NCI-H2107 treated with DMSO at 0.1 percent for 48 hours (cell line): Measurements from ENCODE around the gene SLC46A3.
A peak's percentile ranks its signal among the peaks of the same experiment; 100 is the strongest.
"Not testable (repeated sequence)": the region's sequence is repeated elsewhere in the genome, so short reads cannot be mapped to it uniquely, and the experiment has no call there.

Experiments used
- DNase-seq: peaks from one replicate; lab custom pipeline; 2025; ENCODE audit not compliant: unreplicated experiment; lab: John Stamatoyannopoulos, UW

The SLC46A3 gene

DNA sequence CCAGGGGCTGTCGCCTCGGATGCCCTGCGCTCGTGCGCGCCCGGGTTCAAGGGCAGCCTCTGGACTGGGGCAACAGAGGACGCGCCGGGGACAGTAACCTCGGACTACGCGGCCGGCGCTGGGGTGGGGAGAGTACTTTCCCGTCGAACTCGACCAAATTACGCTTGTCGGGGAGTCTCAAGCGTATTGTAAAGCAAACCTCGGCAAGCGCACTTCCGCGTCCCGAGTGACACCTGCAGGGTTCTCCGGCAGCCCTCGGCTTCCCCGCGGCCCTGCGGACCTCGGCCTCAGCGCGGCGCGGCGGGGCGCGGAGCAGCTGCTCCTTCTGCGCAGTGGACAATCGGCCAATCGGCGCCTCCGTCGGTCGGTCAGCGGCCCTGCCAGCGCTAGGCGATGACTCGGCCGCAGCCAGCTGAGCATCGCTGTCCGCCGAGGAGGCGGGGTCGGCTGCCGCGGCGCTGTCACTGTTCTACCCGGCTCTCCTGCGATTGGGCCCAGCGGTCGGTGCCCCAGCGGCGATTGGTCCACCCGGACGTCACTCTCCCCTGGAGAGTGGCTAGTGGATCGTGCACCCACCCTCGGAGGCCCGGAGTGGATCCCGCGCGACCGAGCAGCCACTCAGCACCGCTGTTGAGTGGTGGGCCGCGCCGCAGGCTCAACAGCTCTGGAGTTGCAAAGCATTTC lies at the start of gene SLC46A3:
SLC46A3 (minus strand) TSS at position 428 of the 684 bp plus-strand sequence. CDS start 972 bp downstream, outside the sequence.
- DNase-seq, result peak; percentile 32

DNA sequence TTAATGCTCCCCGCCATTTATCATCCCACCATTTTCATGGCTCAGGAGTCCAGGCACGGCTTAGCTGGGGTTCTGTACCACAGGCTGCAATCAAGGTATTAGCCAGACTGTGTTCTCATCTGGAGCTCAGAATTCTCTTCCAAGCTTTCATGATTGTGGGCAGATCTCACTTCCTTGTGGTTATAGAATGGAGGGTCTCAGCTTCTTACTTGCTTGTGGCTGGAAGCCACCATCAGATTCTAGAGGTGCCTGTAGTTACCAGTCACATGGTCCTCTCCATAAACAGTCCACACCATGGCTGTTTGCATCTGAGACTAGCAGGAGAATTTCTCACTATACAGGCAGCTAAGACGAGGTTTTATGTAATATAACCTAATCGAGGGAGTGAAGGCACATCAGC lies 45.1 kb upstream of the SLC46A3 start:
- no peak for DNase-seq

DNA sequence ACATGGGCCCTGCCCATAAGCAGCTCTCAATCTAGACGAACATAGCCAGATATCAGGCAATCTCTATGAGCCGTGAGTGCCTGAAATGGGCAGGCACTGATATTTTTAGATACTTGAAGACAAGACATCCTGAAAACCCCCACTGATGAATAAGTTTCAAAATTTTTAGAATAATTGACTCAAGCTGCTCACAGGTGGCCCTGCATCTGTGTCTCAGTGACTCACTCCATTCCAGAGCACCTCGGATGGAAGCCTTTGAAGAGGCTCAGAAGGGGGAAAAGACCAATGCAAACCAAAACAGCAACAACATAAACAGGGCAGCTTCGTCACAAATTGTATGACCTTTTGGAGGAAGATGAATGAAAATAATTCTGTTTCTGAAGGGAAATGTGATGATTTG lies 42.8 kb upstream of the SLC46A3 start:
- DNase-seq, result no peak

DNA sequence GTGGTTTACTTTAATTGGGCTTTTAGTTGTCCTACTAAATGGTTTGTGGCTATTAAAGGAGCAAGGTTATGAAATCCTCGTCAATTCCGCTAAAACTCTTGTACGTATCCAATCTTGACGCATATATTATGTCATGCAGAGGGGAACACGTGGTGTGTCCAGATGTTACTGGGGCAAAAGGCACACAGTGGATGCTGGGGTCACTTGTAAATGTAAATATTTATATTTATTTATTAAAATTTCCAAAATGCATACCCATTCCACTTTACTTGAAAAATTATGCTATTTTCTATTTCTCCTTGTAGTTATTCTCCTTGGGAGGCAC lies 36.7 kb upstream of the SLC46A3 start:
- no peak for DNase-seq

DNA sequence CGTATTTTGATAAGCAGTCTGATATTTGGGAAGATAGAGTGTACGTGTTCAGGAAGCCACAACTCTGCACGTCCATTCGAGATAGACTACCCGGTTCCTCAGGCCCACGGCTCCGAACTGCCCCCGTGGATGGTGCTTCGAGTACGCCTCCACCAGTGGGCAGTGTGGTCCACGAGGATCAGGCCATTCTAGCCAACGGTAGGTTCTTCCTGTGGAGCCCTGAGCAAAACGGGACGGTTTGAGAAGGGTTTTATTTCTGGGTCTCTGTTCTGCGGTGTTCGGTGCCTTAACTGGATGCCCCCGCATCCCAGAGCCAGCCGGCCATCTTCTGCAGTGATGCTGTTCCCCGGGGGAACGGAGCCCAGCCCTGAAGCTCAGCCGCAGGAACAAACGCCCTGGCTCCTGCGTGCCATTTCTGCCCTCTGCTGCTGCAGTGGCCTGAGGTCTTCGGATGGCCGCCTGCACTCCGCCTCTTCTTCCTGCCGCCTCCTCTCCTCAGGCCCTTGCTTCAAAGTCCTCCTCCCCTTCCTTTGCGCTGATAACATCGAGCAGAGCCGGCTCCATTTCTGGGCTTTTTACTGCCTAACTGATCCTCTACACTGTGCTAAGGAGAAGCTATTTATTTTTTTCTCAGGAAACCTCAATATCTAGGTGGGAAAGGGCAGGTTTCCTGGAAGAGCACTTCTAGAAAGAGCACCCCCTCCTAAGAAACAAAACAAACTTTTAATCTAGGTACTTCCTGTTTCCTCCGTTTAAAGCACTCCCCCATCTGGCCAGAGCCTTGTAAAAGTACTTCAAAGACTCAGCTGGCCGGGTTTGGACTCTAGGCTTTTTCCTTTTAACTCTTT lies 36.2 kb upstream of the SLC46A3 start:
- DNase-seq, result no peak

DNA sequence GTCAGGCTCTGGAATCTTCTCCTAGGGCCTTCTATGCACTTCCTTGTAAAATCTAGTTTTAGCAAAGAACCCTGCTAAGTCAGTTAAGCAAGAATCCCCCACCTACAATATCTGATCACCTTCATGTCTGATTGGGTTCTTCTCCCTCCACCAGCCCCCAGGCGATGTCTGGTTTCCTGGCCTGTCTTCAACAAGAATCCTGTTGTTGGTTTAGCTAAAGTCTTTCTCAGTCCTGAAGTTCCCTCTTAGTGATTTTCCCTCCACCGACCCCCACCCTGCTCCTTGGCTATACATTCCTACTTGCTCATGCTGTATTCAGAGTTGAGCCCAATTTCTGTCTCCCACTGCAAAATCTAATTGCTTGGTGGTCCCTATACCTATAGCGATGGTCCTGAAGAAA lies 35.2 kb upstream of the SLC46A3 start:
- no peak for DNase-seq

DNA sequence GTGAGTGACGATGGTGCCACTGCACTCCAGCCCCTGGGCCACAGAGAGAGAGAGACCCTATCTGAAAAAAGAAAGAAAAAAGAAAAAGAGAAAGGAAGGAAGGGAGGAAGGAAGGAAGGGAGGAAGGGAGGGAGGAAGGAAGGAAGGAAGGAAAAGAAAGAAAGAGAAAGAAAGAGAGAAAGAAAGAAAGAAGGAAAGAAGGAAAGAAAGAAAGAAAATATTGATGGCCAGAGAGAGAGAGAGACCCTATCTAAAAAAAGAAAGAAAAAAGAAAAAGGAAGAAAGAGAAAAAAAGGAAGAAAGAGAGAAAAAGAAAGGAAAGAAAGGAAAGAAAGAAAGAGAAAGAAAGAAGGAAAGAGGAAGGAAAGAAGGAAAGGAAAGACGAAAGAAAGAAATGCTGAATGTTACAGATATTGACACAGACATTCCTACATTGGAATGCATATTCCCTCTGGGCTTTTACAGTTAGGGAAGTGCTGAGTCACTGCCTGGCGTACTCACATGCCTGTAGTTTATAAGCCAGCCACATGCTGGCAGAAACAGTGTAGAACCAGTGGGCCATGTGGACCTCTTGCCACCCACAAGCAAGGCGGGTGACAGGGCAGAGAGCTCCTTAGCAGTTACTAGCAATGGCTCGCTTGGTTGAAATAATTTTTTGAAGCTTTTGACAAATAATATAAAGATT lies 34.6 kb upstream of the SLC46A3 start:
- no peak for DNase-seq

GRCh38 chr13:28751175-28751960 lies 32.6 kb upstream of the SLC46A3 start:
- no peak for DNase-seq

DNA sequence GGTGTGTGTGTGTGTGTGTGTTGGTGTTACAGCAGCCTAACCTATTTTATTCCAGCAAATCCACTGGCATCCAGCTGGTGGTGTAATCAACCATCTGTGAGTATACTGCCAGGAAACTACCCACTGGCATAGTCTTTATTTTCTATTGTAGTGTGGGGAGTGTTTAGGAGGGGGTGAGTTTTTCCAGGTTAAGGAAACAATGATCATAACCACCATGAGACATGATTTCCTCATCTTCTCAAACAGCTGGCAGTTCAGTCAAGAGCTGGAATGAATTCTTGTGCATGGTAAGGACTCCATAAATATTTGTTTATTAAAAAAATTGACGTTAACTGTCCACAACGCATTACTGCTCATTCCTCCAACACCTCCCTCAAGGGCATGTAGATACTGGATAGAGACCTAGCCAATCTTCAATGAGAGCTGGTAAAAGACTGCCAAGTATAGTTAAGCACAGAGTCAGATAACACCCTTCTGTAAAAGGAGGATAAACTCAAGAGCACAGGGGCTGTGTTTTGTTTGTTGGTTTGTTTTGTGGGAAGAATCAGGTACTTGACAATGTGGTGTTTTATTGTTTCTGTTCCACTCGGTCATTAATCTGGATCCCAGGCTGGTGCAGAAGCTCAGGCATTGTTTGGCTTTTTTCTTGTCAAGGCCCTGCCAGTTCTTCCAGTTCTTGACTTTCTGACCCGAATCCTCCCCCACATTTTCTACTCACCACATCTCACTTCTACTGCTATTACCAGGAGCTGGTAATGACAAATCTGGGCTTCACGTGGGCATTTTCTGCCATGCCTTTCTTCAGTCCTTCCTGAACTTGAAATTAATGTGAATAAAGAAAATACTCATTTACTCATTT lies 31.6 kb upstream of the SLC46A3 start:
- peak; percentile 4 for DNase-seq

GRCh38 chr13:28747851-28748250 lies 29.1 kb upstream of the SLC46A3 start:
- no peak for DNase-seq

GRCh38 chr13:28746287-28746612 lies 27.5 kb upstream of the SLC46A3 start:
- no peak for DNase-seq

DNA sequence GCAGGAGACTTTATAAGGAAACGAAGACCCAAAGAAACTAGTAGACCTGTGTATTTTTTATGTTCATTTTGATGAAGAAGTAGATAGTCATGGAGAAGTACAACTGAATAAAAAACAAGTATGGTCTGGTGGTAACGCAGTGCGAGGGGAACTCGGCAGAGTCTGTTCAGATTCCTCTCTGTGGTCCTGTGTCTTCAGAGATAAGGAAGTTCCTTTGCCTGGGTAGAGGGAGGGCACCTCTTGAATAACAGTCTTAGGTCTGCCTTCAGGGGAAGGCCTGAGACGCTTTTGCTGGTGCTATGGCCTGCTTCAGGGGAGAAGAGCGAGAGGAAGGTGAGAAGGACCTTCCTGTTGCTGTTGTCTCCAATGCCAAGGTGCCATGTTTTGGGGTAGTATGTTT lies 25.9 kb upstream of the SLC46A3 start:
- DNase-seq, result no peak

GRCh38 chr13:28744091-28744536 lies 25.3 kb upstream of the SLC46A3 start:
- no peak for DNase-seq

GRCh38 chr13:28743499-28744083 lies 24.8 kb upstream of the SLC46A3 start:
- DNase-seq, result no peak

DNA sequence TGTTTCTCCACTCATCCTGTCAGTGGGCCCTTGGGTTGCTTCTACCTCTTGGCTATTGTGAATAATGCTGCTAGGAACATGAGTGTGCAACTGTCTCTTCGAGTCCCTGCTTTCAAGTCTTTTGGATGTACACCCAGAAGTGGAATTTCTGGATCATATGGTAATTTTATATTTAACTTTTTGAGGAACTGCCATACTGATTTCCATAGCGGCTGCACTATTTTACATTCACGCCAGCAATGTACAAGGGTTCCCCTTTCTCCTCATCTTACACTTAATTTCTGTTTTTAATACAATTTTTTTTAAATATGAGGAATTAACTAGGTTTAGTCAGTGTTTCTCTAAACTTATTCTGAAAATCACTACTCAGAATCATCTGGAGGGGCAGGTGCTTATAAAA lies 24.2 kb upstream of the SLC46A3 start:
- DNase-seq, result no peak

DNA sequence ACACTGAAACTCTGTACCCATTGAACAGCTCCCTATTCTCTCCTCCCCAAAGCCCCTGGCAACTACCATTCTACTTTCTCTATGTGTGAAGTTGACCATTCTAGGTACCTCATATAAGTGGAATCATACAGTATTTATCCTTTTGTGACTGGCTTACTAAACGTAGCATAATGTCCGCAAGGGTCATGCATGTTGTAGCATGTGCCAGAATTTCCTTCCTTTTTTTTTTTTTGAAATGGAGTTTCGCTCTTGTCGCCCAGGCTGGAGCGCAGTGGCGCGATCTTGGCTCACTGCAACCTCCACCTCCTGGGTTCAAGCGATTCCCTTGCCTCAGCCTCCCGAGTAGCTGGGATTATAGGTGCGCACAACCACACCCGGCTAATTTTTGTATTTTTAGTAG lies 23.7 kb upstream of the SLC46A3 start:
- not testable (repeated sequence) for DNase-seq

GRCh38 chr13:28741084-28741491 lies 22.3 kb upstream of the SLC46A3 start:
- DNase-seq, result no peak

- DNase-seq, result no peak
These were observed 20.6 kb upstream of the SLC46A3 start for GRCh38 chr13:28739376-28739775.

DNA sequence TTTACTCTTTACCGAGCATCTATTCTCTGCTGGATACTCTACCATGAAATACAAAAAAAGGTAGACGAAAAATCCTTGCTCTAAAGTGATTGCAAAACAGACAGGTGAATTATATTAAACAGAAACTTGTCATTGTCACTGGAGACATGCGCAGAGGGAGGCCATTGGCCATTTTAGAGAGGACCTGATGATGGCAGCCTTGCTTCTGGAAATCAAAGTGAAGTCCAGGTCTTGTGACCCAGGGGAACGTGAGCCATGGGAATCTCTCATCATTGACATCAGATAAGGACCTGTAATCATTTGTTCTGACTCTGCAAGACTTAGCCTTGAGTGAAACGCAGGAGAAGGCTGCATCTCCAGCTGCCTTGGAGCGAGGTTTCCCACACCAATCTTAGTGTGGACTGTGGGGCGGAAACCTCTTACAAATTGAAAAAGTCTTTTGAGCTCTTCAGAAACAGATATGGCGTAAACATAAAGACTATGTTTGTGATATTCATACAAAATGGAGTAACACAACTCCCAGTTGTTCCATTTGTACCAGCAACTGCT lies 16.8 kb upstream of the SLC46A3 start:
- DNase-seq, result no peak

- DNase-seq, result no peak
These were observed 16.1 kb upstream of the SLC46A3 start for GRCh38 chr13:28734906-28735305.
